ENCODE data around the gene FGD3.
"Not testable (repeated sequence)": the region's sequence is repeated elsewhere in the genome, so short reads cannot be mapped to it uniquely, and the experiment has no call there.

The FGD3 gene

GRCh38 chr9:93013856-93014582 is 66.7 kb downstream of the FGD3 start:
- no peak for DNase-seq
- H2AFZ ChIP-seq (ENCODE audit: low read length) = no peak overlapping the region
- no peak overlapping the region for H3K4me3 ChIP-seq (ENCODE audit: low read length)
- no peaks in the 10 kb centered on the region for H3K27me3 ChIP-seq (replicated peaks; ENCODE audit: insufficient read depth, low read length)
- no peak overlapping the region for H3K27ac ChIP-seq (ENCODE audit: low read length)
- H3K36me3 ChIP-seq (replicated peaks; ENCODE audit: insufficient read depth, low read length) = no peaks in the 10 kb centered on the region
- no peaks in the 10 kb centered on the region for H3K9me2 ChIP-seq (replicated peaks; ENCODE audit: insufficient read depth, low read length)
- no peaks in the 10 kb centered on the region for H4K20me1 ChIP-seq (ENCODE audit: insufficient read depth, low read length)
- no peaks in the 10 kb centered on the region for H3K4me1 ChIP-seq (ENCODE audit: low read length)
- TF ChIP-seq CTCF (IDR thresholded peaks at IDR 0.05; ENCODE audit: low read length) (no peak), EZH2 (optimal IDR thresholded peaks at IDR 0.05; ENCODE audit: low read depth, low read length) (no peak), EZH2phosphoT487 (IDR thresholded peaks at IDR 0.05; ENCODE audit: low read length) (no peak)
- H3K4me2 ChIP-seq (ENCODE audit: low read depth, low read length) = no peak overlapping the region
- H3K9me3 ChIP-seq (replicated peaks; ENCODE audit: insufficient read depth, low read length) = no peaks in the 10 kb centered on the region
- no peak overlapping the region for H3K9ac ChIP-seq (ENCODE audit: low read length)
- no peaks in the 10 kb centered on the region for H3F3A ChIP-seq (ENCODE audit: insufficient read depth, low read length)
- H3K79me2 ChIP-seq (ENCODE audit: low read length) = no peaks in the 10 kb centered on the region

- not testable (repeated sequence) for H2AFZ ChIP-seq (ENCODE audit: low read length); H3K79me2 ChIP-seq (ENCODE audit: low read length); H3K4me3 ChIP-seq (ENCODE audit: low read length); H3K4me1 ChIP-seq (ENCODE audit: low read length); H3K36me3 ChIP-seq (replicated peaks; ENCODE audit: insufficient read depth, low read length); H3K9me2 ChIP-seq (replicated peaks; ENCODE audit: insufficient read depth, low read length); H3K9me3 ChIP-seq (replicated peaks; ENCODE audit: insufficient read depth, low read length); DNase-seq; H3F3A ChIP-seq (ENCODE audit: insufficient read depth, low read length); H3K9ac ChIP-seq (ENCODE audit: low read length); H3K27me3 ChIP-seq (replicated peaks; ENCODE audit: insufficient read depth, low read length); H3K27ac ChIP-seq (ENCODE audit: low read length); H3K4me2 ChIP-seq (ENCODE audit: low read depth, low read length); H4K20me1 ChIP-seq (ENCODE audit: insufficient read depth, low read length)
These were observed 67.9 kb downstream of the FGD3 start for GRCh38 chr9:93015190-93015589.

- Histone ChIP-seq H3K4me1 (ENCODE audit: low read length) (no peaks in the 10 kb centered on the region), H3K9ac (ENCODE audit: low read length) (no peak overlapping the region), H3K4me3 (ENCODE audit: low read length) (no peak overlapping the region), H3K36me3 (replicated peaks; ENCODE audit: insufficient read depth, low read length) (no peaks in the 10 kb centered on the region), H3K9me2 (replicated peaks; ENCODE audit: insufficient read depth, low read length) (no peaks in the 10 kb centered on the region), H3F3A (ENCODE audit: insufficient read depth, low read length) (no peaks in the 10 kb centered on the region), H3K27me3 (replicated peaks; ENCODE audit: insufficient read depth, low read length) (no peaks in the 10 kb centered on the region), H3K4me2 (ENCODE audit: low read depth, low read length) (no peak overlapping the region), H3K27ac (ENCODE audit: low read length) (no peak overlapping the region), H3K79me2 (ENCODE audit: low read length) (no peaks in the 10 kb centered on the region), H4K20me1 (ENCODE audit: insufficient read depth, low read length) (no peaks in the 10 kb centered on the region), H3K9me3 (replicated peaks; ENCODE audit: insufficient read depth, low read length) (no peaks in the 10 kb centered on the region), H2AFZ (ENCODE audit: low read length) (no peak overlapping the region)
- no peak for TF ChIP-seq EZH2 (optimal IDR thresholded peaks at IDR 0.05; ENCODE audit: low read depth, low read length)
- no peak for DNase-seq
These were observed 70.3 kb downstream of the FGD3 start for GRCh38 chr9:93017621-93018020.

- no peak for DNase-seq
- Histone ChIP-seq H3K9me2 (replicated peaks; ENCODE audit: insufficient read depth, low read length) (no peaks in the 10 kb centered on the region), H3K27ac (ENCODE audit: low read length) (no peak overlapping the region), H4K20me1 (ENCODE audit: insufficient read depth, low read length) (no peaks in the 10 kb centered on the region), H3K4me1 (ENCODE audit: low read length) (no peaks in the 10 kb centered on the region), H3K79me2 (ENCODE audit: low read length) (no peaks in the 10 kb centered on the region), H3K36me3 (replicated peaks; ENCODE audit: insufficient read depth, low read length) (no peaks in the 10 kb centered on the region), H3K9me3 (replicated peaks; ENCODE audit: insufficient read depth, low read length) (no peaks in the 10 kb centered on the region), H3K4me3 (ENCODE audit: low read length) (no peak overlapping the region), H3K27me3 (replicated peaks; ENCODE audit: insufficient read depth, low read length) (no peaks in the 10 kb centered on the region), H3K9ac (ENCODE audit: low read length) (no peak overlapping the region), H3K4me2 (ENCODE audit: low read depth, low read length) (no peak overlapping the region), H2AFZ (ENCODE audit: low read length) (no peak overlapping the region), H3F3A (ENCODE audit: insufficient read depth, low read length) (no peaks in the 10 kb centered on the region)
- TF ChIP-seq EZH2 (optimal IDR thresholded peaks at IDR 0.05; ENCODE audit: low read depth, low read length) (no peak), EZH2phosphoT487 (IDR thresholded peaks at IDR 0.05; ENCODE audit: low read length) (no peak), CTCF (IDR thresholded peaks at IDR 0.05; ENCODE audit: low read length) (no peak)
These were observed 72.8 kb downstream of the FGD3 start for GRCh38 chr9:93020151-93020550.
